MG63 (cell line): Measurements from ENCODE around the gene MT1E. TPM values are rescaled to one million over a fixed set of nuclear protein-coding genes. Genes with fewer than 3 reads are reported as not detected.
"Not testable (repeated sequence)": the region's sequence is repeated elsewhere in the genome, so short reads cannot be mapped to it uniquely, and the experiment has no call there.

Experiments
- DNase-seq: peaks from one replicate; pipeline ENCODE4 v3.0.0-alpha.2; 2020
- H3K27me3 ChIP-seq: fragments of 250-450 bp; sonication (Bioruptor Pico); 2 replicates; pipeline ENCODE4 v1.5.1; 2020; ENCODE audit warnings: mild to moderate bottlenecking, moderate library complexity
- H3K36me3 ChIP-seq: fragments of 250-450 bp; sonication (Bioruptor Pico); 2 replicates; pipeline ENCODE4 v1.5.1; 2020; ENCODE audit warnings: mild to moderate bottlenecking, moderate library complexity
- H3K4me3 ChIP-seq: fragments of 250-450 bp; sonication (Bioruptor Pico); 2 replicates; pipeline ENCODE4 v1.5.1; 2020; ENCODE audit warnings: mild to moderate bottlenecking, moderate library complexity
- H3K9me3 ChIP-seq: fragments of 250-450 bp; sonication (Bioruptor Pico); 2 replicates; pipeline ENCODE4 v1.5.1; 2020; ENCODE audit warnings: mild to moderate bottlenecking, moderate library complexity
- total RNA-seq: library from RNA; depleted of rRNA; stranded (reverse); fragments of >200 nt; shearing (Covaris generic); gene quantifications from 2 replicates; pipeline ENCODE4 v1.2.3, GENCODE V29; 2014; ENCODE audit warnings: low replicate concordance

MT1E gene
- total RNA-seq, 1 experiment from 2014 or later: 203 TPM

DNA sequence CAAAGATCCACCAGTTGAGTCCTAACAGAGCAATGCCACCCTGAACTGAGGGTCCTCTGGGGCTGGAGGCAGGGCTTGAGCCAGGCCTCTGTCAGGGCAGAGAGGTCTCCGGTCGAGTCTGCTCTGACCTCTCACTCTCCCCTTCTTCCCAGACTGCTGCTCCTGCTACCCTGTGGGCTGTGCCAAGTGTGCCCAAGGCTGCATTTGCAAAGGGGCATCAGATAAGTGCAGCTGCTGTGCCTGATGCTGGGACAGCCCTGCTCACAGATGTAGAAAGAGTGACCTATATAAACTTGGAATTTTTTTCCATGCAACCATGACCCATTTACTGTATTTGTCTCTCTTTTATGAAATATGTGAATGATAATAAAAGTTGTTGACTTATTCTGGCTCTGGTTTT lies 23.7 kb downstream of the MT1E start:
- Histone ChIP-seq H3K36me3 (no peaks in the 10 kb centered on the region), H3K9me3 (no peaks in the 10 kb centered on the region), H3K27me3 (no peaks in the 10 kb centered on the region), H3K4me3 (no peak overlapping the region)
- DNase-seq: no peak

DNA sequence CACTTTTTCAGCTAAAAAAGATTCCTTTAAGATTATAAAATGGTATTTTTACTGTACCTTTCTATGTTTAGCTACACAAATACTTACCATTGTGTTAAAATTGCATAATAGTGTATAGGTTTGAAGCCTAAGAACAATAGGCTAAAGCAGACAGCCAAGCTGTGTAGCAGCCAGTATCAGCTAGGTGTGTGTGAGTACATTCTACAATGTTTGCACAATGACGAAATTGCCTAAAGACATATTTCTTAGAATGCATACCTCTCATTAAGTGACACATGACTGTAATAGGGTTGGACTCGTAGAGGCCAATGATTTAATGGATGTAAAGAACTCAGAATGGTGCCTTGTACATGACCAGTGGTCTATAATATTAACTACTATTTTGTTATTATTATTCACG lies 24.2 kb downstream of the MT1E start:
- Histone ChIP-seq H3K27me3 (no peaks in the 10 kb centered on the region), H3K4me3 (no peak overlapping the region)

DNA sequence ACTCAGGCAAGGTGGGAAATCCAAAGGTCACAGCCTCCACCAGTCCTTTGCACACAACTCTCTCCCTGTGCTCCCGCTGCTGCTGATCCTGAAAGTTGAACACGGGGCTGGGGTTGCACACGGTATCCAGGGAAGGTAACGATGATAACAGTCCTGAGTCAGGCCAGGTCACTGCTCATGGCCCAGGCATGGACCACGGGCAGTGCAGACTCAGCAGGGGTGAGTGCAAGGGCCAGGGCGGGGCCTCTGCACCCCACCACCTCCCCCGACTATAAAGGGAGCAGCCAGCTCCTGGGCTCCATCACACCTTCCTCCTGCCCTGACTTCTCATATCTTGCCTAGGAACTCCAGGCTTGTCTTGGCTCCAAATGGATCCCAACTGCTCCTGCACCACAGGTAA lies 26.0 kb downstream of the MT1E start, which contains the start of gene MT1B:
Gene MT1B (plus strand): TSS at position 301 of the 400 bp plus-strand sequence. CDS start 68 bp downstream, at position 369.
- Histone ChIP-seq H3K36me3 (no peaks in the 10 kb centered on the region), H3K27me3 (no peaks in the 10 kb centered on the region), H3K9me3 (no peaks in the 10 kb centered on the region), H3K4me3 (no peak within 1 kb of the TSS)
- no peak for DNase-seq

More for the DNA sequence above, 24.2 kb downstream of the MT1E start:
- no peak for DNase-seq
- Histone ChIP-seq H3K36me3 (no peaks in the 10 kb centered on the region), H3K9me3 (no peaks in the 10 kb centered on the region)

DNA sequence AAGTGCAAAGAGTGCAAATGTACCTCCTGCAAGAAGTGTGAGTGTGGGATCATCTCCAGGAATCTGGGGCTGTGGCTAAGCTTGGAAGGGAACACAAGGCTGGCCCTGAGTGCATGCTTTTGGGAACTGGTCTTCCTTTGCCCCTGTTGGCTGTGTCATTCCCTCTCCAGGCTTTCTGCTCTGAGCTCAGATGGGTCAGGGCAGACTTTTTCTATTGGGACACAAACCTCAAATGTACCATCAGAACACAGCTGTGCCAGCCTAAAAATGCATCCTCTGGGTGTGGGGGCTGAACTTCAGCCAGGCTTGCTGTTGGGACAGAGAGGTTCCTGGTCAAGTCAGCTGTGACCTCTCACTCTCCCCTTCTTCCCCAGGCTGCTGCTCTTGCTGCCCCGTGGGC lies 27.0 kb downstream of the MT1E start:
- Histone ChIP-seq H3K9me3 (no peaks in the 10 kb centered on the region), H3K36me3 (no peaks in the 10 kb centered on the region), H3K4me3 (no peak overlapping the region), H3K27me3 (no peaks in the 10 kb centered on the region)
- no peak for DNase-seq

DNA sequence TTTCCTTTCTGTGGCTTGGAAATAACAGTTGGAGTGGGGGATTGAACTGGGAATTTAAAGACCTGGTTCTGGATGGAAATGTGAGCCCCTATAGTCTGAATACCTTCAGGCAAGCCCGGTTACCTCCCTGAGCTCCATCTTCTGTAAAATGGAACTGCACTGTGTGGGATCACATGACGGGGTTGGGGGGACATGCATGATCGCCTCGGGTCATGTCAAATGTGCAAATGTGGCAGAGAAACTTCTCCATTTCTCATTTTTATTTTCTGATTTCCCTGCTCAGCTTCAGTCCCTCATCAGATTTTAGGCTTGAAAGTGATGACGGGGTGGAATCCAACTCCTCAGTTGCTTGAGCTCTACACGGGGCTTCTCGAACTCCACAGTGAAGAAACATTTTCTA lies 27.6 kb downstream of the MT1E start:
- Histone ChIP-seq H3K36me3 (no peaks in the 10 kb centered on the region), H3K27me3 (peaks cover 5% of the 10 kb centered on the region; the same call in 1 of the 2 replicates), H3K9me3 (no peaks in the 10 kb centered on the region), H3K4me3 (no peak overlapping the region)
- DNase-seq: no peak

DNA sequence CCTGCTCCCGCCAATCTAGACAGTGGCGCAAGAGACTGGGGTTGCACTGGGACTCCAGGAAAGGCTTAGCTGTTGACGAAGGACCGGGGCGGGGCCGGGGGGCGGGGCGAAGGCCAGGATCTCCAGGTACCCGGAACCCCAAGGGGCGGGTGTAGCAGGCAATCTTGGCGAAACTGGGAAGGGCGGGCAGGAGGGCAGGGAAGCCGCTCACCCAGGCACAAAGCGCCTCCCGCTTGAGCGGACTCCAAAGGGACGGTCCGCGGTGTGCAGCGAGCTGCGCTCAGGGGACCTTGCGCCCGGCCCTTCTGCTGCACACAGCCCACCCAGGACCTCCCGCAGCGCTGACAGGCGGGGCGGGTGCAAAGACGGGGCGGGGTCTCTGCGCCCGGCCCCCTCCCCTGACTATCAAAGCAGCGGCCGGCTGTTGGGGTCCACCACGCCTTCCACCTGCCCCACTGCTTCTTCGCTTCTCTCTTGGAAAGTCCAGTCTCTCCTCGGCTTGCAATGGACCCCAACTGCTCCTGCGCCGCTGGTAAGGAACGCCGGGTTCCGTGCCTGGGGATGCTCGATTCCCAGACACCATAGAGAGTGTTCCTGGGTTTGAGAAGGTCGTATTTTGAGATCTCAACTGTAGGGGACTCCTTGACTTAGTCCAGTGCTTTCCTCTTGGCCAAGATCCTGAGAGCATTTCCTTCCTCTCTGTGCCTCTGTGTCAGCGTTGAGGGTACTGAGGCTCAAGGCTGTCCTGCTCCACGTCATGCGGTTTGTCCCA lies 32.2 kb downstream of the MT1E start, which contains the start of gene MT1F:
Gene MT1F (plus strand): TSS at position 405 of the 772 bp plus-strand sequence. CDS start 100 bp downstream, at position 505.
- H3K4me3 ChIP-seq: no peak within 1 kb of the TSS
- no peaks in the 10 kb centered on the region for H3K36me3 ChIP-seq
- no peak for DNase-seq

GRCh38 chr16:56658327-56658875 lies 32.8 kb downstream of the MT1E start:
- Histone ChIP-seq H3K4me3 (no peak overlapping the region), H3K27me3 (peaks cover 6% of the 10 kb centered on the region; the same call in 1 of the 2 replicates), H3K9me3 (no peaks in the 10 kb centered on the region), H3K36me3 (no peaks in the 10 kb centered on the region)
- DNase-seq: no peak

More for the DNA sequence above, 32.2 kb downstream of the MT1E start, which contains the start of gene MT1F:
- H3K9me3 ChIP-seq: no peaks in the 10 kb centered on the region
- peaks cover 6% of the 10 kb centered on the region; the same call in 1 of the 2 replicates for H3K27me3 ChIP-seq

GRCh38 chr16:56662357-56663354 lies 37.1 kb downstream of the MT1E start:
- H3K27me3 ChIP-seq: peaks cover 6% of the 10 kb centered on the region; the same call in 1 of the 2 replicates
- no peaks in the 10 kb centered on the region for H3K36me3 ChIP-seq
- DNase-seq: no peak
- H3K4me3 ChIP-seq: no peak overlapping the region
- no peaks in the 10 kb centered on the region for H3K9me3 ChIP-seq

DNA sequence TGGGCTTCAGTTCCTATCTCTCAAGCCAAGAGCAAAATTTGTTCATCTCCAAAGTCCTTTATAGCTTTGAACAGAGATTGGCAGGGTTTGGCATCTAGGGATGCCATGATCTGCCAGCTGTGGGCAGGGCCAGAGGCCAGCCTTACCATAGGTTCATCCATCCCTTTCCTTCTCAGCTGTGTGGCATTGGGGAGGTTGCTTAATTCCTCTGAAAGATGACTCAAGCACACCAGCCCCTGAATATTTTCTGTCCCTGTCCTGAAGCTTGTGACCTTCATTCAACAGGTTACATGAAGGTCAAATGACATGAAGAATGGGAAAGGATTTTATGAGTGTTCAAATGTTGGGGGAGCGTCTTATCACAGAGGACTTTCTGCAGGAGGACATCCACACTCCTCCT lies 38.9 kb downstream of the MT1E start:
- no peaks in the 10 kb centered on the region; the same call in 1 of the 2 replicates for H3K27me3 ChIP-seq
- no peak for DNase-seq
- no peaks in the 10 kb centered on the region for H3K9me3 ChIP-seq
- H3K4me3 ChIP-seq: no peak overlapping the region
- no peaks in the 10 kb centered on the region for H3K36me3 ChIP-seq

- not testable (repeated sequence) for H3K9me3 ChIP-seq, H3K27me3 ChIP-seq, H3K36me3 ChIP-seq, H3K4me3 ChIP-seq, DNase-seq
Observed at GRCh38 chr16:56665286-56666261, 40.0 kb downstream of the MT1E start.

DNA sequence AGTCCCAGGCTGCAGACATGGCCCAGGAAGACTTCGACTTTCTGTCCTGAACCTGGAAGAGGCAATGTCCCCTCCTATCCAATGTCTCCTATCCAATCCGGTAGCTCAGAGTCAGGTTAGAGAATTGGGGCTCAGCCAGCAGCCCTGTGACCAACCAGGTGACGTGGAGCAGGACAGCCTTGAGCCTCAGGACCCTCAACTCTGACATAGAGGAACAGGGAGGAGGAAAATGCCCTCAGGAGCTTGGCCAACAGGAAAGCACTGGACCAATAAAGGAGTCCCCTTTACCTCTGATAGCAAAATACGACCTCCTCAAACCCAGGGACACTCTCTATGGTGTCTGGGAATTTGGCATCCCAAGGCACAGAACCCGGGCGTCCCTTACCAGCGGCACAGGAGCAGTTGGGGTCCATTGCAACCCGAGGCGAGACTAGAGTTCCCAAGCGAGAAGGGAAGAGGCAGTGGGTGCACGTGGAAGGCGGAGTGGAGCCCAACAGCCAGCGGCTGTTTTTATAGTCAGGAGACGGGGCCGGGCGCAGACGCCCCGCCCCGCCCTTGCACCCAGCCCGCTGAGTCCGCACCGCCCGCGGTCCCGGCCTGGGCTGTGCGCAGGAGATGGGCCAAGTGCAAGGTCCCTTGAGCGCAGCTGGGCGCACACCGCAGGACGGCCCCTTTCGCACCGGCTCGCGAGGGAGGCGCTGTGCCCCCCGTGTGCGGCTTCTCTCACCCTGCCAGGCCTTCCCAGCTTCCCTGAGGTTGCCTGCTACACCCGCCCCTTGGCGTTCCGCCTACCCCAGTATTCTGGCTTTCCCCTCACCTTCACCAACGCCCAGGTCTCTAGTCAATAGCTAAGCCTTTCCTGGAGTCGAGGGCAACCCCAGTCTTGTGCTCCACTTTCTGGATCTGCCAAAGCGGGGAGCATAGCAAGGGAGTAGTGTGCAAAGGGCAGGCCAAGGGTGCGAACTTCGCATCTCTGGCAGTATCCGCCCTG lies 42.3 kb downstream of the MT1E start, which contains the start of gene MT1G:
Gene MT1G (minus strand): TSS at position 485 of the 991 bp plus-strand sequence. CDS start 72 bp downstream, at position 413.
- Histone ChIP-seq H3K36me3 (no peaks in the 10 kb centered on the region), H3K4me3 (no peak within 1 kb of the TSS), H3K27me3 (no peaks in the 10 kb centered on the region; the same call in 1 of the 2 replicates), H3K9me3 (no peaks in the 10 kb centered on the region)
- DNase-seq: no peak

- Histone ChIP-seq H3K9me3 (no peaks in the 10 kb centered on the region), H3K4me3 (no peak within 1 kb of the TSS), H3K27me3 (no peaks in the 10 kb centered on the region; the same call in 1 of the 2 replicates), H3K36me3 (no peaks in the 10 kb centered on the region)
- no peak for DNase-seq
Observed at GRCh38 chr16:56669005-56669839, 43.6 kb downstream of the MT1E start, which contains the start of gene MT1H. TSS of gene MT1H (plus strand) at chr16:56669814. CDS start at chr16:56669885, 71 bp downstream.

DNA sequence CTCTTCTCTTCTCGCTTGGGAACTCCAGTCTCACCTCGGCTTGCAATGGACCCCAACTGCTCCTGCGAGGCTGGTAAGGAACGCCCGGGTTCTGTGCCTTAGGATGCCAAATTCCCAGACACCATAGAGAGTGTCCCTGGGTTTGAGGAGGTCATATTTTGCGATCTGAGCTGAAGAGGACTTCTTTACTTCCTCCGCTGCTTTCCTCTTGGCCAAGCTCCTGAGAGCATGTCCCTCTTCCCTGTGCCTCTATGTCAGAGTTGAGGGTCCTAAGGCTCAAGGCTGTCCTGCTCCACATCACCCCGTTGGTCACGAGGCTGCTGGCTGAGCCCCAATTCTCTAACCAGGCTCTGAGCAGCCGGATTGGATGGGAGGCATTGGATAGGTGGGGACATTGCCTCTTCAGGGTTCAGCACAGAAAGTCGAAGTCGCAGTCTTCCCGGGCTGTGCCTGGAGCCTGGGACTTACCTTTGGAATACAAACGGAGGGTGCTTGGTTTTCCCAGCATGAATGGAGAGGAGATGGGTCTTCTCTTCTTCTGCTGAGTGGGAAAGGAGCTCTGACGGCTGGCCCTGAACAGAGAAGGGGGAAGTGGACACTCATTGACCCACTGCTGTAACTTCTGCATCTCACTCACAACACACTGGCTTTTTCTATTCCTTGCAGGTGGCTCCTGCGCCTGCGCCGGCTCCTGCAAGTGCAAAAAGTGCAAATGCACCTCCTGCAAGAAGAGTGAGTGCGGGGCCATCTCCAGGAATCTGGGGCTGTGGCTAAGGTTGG lies 44.4 kb downstream of the MT1E start:
- Histone ChIP-seq H3K4me3 (no peak overlapping the region), H3K9me3 (no peaks in the 10 kb centered on the region), H3K36me3 (no peaks in the 10 kb centered on the region), H3K27me3 (no peaks in the 10 kb centered on the region; the same call in 1 of the 2 replicates)
- DNase-seq: no peak
